BLaER1 treated with 17β-estradiol and CSF1 and Interleukin-3, amounts not matched to agents 10 nM and 100 nM (cell line): ENCODE results near the gene RENBP.

Experiments used
- H3K27ac ChIP-seq, 11 experiments: shearing (Covaris generic); formaldehyde crosslinking; 2 replicates each; pipeline ENCODE4 v1.8.1; 2022
- H3K27me3 ChIP-seq, 11 experiments: shearing (Covaris generic); formaldehyde crosslinking; 2 replicates each; pipeline ENCODE4 v1.8.1; 2022
- H3K36me3 ChIP-seq, 11 experiments: shearing (Covaris generic); formaldehyde crosslinking; 2 replicates each; pipeline ENCODE4 v1.8.1; 2022
- H3K4me1 ChIP-seq, 10 experiments: shearing (Covaris generic); formaldehyde crosslinking; 2 replicates each; pipeline ENCODE4 v1.8.1; 2022
- H3K4me2 ChIP-seq, 11 experiments: shearing (Covaris generic); formaldehyde crosslinking; 2 replicates each; pipeline ENCODE4 v1.8.1; 2022
- H3K4me3 ChIP-seq, 10 experiments: shearing (Covaris generic); formaldehyde crosslinking; 2 replicates each; pipeline ENCODE4 v1.8.1; 2022
- H3K9ac ChIP-seq, 11 experiments: shearing (Covaris generic); formaldehyde crosslinking; 2 replicates each; pipeline ENCODE4 v1.8.1; 2022
- H3K9me3 ChIP-seq, 11 experiments: shearing (Covaris generic); formaldehyde crosslinking; replicated peaks in 1 of 11; 2 replicates each; pipeline ENCODE4 v1.8.1; 2022
- H4K20me1 ChIP-seq, 11 experiments: shearing (Covaris generic); formaldehyde crosslinking; 2 replicates each; pipeline ENCODE4 v1.8.1; 2022
- Cebpa-rat ChIP-seq, 11 experiments: shearing (Covaris generic); IDR thresholded peaks; 2 replicates each; pipeline ENCODE4 v1.8.1; 2022

RENBP gene

GRCh38 chrX:153950127-153950526 lies 5.7 kb upstream of the RENBP start:
- H3K36me3 ChIP-seq = peaks cover 45 to 70% (median 65%) of the 10 kb centered on the region in 11 experiments
- peaks cover 0 to 97% (median 86%) of the 10 kb centered on the region in 11 experiments; a peak in 19 of 22 replicates for H4K20me1 ChIP-seq
- H3K4me3 ChIP-seq = peak overlapping the region in 2 of 10 experiments; percentile 8 to 24; a peak in 1 of 20 replicates
- H3K27me3 ChIP-seq = peaks cover 8 to 50% (median 28%) of the 10 kb centered on the region in 11 experiments; a peak in 18 of 22 replicates
- H3K4me2 ChIP-seq = peak overlapping the region; percentile 62 to 87 (median 70)
- H3K4me1 ChIP-seq = peaks cover 71 to 88% (median 82%) of the 10 kb centered on the region in 10 experiments
- no peak for TF ChIP-seq Cebpa-rat (IDR thresholded peaks at IDR 0.05)
- peak overlapping the region in 7 of 11 experiments; percentile 33 to 69 (median 58); a peak in 11 of 22 replicates for H3K27ac ChIP-seq
- H3K9ac ChIP-seq = peak overlapping the region in 10 of 11 experiments; percentile 5 to 63 (median 52); a peak in 17 of 22 replicates
- H3K9me3 ChIP-seq = no peaks in the 10 kb centered on the region

- H4K20me1 ChIP-seq = peaks cover 0 to 97% (median 83%) of the 10 kb centered on the region in 11 experiments; a peak in 19 of 22 replicates
- no peaks in the 10 kb centered on the region for H3K9me3 ChIP-seq
- H3K27ac ChIP-seq = peak overlapping the region in 10 of 11 experiments; percentile 18 to 69 (median 53); a peak in 18 of 22 replicates
- peaks cover 76 to 97% (median 91%) of the 10 kb centered on the region in 10 experiments for H3K4me1 ChIP-seq
- H3K4me2 ChIP-seq = peak overlapping the region; percentile 62 to 87 (median 70)
- no peak for TF ChIP-seq Cebpa-rat (IDR thresholded peaks at IDR 0.05)
- peak overlapping the region in 9 of 11 experiments; percentile 21 to 63 (median 56); a peak in 17 of 22 replicates for H3K9ac ChIP-seq
- peak overlapping the region in 4 of 10 experiments; percentile 4 to 24 (median 20); a peak in 2 of 20 replicates for H3K4me3 ChIP-seq
- peaks cover 16 to 59% (median 38%) of the 10 kb centered on the region in 11 experiments; a peak in 20 of 22 replicates for H3K27me3 ChIP-seq
- H3K36me3 ChIP-seq = peaks cover 36 to 60% (median 55%) of the 10 kb centered on the region in 11 experiments
Measured at GRCh38 chrX:153948847-153949805, 4.7 kb upstream of the RENBP start.

GRCh38 chrX:153948002-153948466 lies 3.6 kb upstream of the RENBP start:
- H3K27ac ChIP-seq = peak overlapping the region in 10 of 11 experiments; percentile 18 to 69 (median 53); a peak in 17 of 22 replicates
- peaks cover 38 to 49% (median 46%) of the 10 kb centered on the region in 11 experiments for H3K36me3 ChIP-seq
- no peak overlapping the region for H3K4me3 ChIP-seq
- H3K4me2 ChIP-seq = peak overlapping the region; percentile 36 to 87 (median 70)
- peak overlapping the region in 8 of 11 experiments; percentile 45 to 64 (median 56); a peak in 14 of 22 replicates for H3K9ac ChIP-seq
- H3K9me3 ChIP-seq = no peaks in the 10 kb centered on the region
- no peak for TF ChIP-seq Cebpa-rat (IDR thresholded peaks at IDR 0.05)
- peaks cover 77 to 99% (median 93%) of the 10 kb centered on the region in 10 experiments for H3K4me1 ChIP-seq
- peaks cover 2 to 97% (median 80%) of the 10 kb centered on the region in 11 experiments; a peak in 20 of 22 replicates for H4K20me1 ChIP-seq
- peaks cover 27 to 70% (median 48%) of the 10 kb centered on the region in 11 experiments for H3K27me3 ChIP-seq

DNA sequence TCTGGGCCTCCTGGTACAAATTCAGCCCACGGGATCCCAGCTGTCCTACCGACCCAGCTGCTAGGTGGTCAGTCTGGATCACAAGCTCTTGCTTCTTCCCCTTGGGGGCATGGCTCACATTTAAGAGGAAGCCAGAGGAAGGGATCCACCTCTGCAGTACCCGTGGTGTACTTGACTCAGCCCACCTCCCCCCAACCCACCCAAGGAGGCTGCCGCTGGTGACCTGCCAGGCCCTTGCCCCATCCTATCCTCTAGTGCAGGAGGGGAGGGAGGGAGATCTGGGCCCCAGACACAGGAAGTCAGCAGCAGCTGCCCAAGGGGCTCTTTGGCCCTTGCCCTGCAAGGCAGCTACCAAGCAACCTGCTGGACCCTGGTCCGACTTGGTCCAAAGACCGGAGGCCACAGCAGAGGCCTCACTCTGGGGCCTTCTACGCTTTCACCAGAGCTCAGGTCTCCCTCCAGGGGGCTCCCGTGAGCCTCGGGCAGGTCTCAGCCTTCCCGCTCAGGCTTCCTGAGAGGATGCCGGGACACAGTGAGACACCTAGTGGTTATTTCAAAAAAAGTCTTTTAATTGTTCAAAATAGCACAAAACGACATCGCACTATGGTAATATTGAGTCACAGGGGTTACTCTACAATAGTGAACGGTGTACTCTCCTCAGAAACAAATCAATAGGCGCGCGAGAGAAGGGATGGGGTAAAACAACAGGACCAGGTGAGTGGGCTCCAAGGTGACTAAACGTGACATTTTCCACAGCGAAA lies 2.7 kb upstream of the RENBP start:
- Histone ChIP-seq H3K4me2 (peak overlapping the region; percentile 42 to 87 (median 70)), H3K9me3 (no peaks in the 10 kb centered on the region), H4K20me1 (peaks cover 9 to 95% (median 80%) of the 10 kb centered on the region in 11 experiments; a peak in 20 of 22 replicates), H3K9ac (peak overlapping the region in 8 of 11 experiments; percentile 45 to 64 (median 56); a peak in 16 of 22 replicates), H3K27me3 (peaks cover 35 to 78% (median 57%) of the 10 kb centered on the region in 11 experiments), H3K36me3 (peaks cover 29 to 42% (median 38%) of the 10 kb centered on the region in 11 experiments), H3K27ac (peak overlapping the region in 10 of 11 experiments; percentile 32 to 69 (median 58); a peak in 18 of 22 replicates), H3K4me1 (peaks cover 79 to 99% (median 93%) of the 10 kb centered on the region in 10 experiments), H3K4me3 (no peak overlapping the region)
- no peak for TF ChIP-seq Cebpa-rat (IDR thresholded peaks at IDR 0.05)

GRCh38 chrX:153945956-153946943 lies 1.8 kb upstream of the RENBP start:
- Histone ChIP-seq H3K4me3 (no peak overlapping the region), H3K27me3 (peaks cover 43 to 86% (median 59%) of the 10 kb centered on the region in 11 experiments), H4K20me1 (peaks cover 15 to 90% (median 77%) of the 10 kb centered on the region in 11 experiments; a peak in 21 of 22 replicates), H3K9me3 (no peaks in the 10 kb centered on the region), H3K36me3 (peaks cover 20 to 33% (median 28%) of the 10 kb centered on the region in 11 experiments; a peak in 21 of 22 replicates), H3K4me2 (peak overlapping the region; percentile 48 to 93 (median 53)), H3K9ac (peak overlapping the region in 8 of 11 experiments; percentile 27 to 58 (median 39); a peak in 13 of 22 replicates), H3K4me1 (peaks cover 74 to 94% (median 89%) of the 10 kb centered on the region in 10 experiments), H3K27ac (peak overlapping the region in 9 of 11 experiments; percentile 2 to 69 (median 58); a peak in 15 of 22 replicates)
- no peak for TF ChIP-seq Cebpa-rat (IDR thresholded peaks at IDR 0.05)

GRCh38 chrX:153944800-153945150 lies 332 bp upstream of the RENBP start:
- Histone ChIP-seq H4K20me1 (peaks cover 29 to 86% (median 71%) of the 10 kb centered on the region in 11 experiments), H3K4me2 (peak overlapping the region; percentile 72 to 93 (median 85))
- no peak for TF ChIP-seq Cebpa-rat (IDR thresholded peaks at IDR 0.05)

More at GRCh38 chrX:153944800-153945150, 332 bp upstream of the RENBP start:
- peak overlapping the region in 10 of 11 experiments; percentile 60 to 84 (median 80); a peak in 15 of 22 replicates for H3K27ac ChIP-seq
- H3K27me3 ChIP-seq = peaks cover 58 to 90% (median 74%) of the 10 kb centered on the region in 11 experiments
- no peaks in the 10 kb centered on the region for H3K9me3 ChIP-seq
- H3K36me3 ChIP-seq = peaks cover 5 to 33% (median 14%) of the 10 kb centered on the region in 11 experiments; a peak in 20 of 22 replicates
- peaks cover 74 to 94% (median 89%) of the 10 kb centered on the region in 10 experiments for H3K4me1 ChIP-seq
- H3K9ac ChIP-seq = peak overlapping the region in 9 of 11 experiments; percentile 72 to 82 (median 77); a peak in 16 of 22 replicates
- H3K4me3 ChIP-seq = peak overlapping the region; percentile 51 to 70 (median 58); a peak in 17 of 20 replicates
